Hepatocyte (in vitro differentiated cells): ENCODE measurements around the gene PTPN14. TPM values are rescaled to one million over a fixed set of nuclear protein-coding genes. Genes with fewer than 3 reads are reported as not detected.

ENCODE experiments used
- DNase-seq: peaks from one replicate; pipeline ENCODE4 v3.0.0-alpha.2; 2016; ENCODE audit warnings: low spot score
- H2AFZ ChIP-seq: fragments of 200-600 bp; sonication (generic); 2 replicates; pipeline ENCODE4 v1.6.0; 2016; ENCODE audit warnings: antibody characterized with exemption, mild to moderate bottlenecking
- H3K27ac ChIP-seq: fragments of 200-600 bp; sonication (generic); 2 replicates; pipeline ENCODE4 v1.5.1; 2016; ENCODE audit warnings: mild to moderate bottlenecking
- H3K27me3 ChIP-seq: fragments of 200-600 bp; sonication (generic); 2 replicates; pipeline ENCODE4 v1.6.1; 2016
- H3K36me3 ChIP-seq: fragments of 200-600 bp; sonication (generic); replicated peaks from 2 replicates; pipeline ENCODE4 v1.5.1; 2016; ENCODE audit warnings: low read depth; ENCODE audit not compliant: insufficient read depth
- H3K4me1 ChIP-seq: fragments of 200-600 bp; sonication (generic); 2 replicates; pipeline ENCODE4 v1.5.1; 2016; ENCODE audit warnings: mild to moderate bottlenecking, moderate library complexity; ENCODE audit not compliant: insufficient read depth
- H3K4me2 ChIP-seq: fragments of 200-600 bp; sonication (generic); 2 replicates; pipeline ENCODE4 v1.6.0; 2016
- H3K4me3 ChIP-seq: fragments of 200-600 bp; sonication (generic); 2 replicates; pipeline ENCODE4 v1.5.1; 2016; ENCODE audit warnings: mild to moderate bottlenecking
- H3K79me2 ChIP-seq: fragments of 200-600 bp; sonication (generic); 2 replicates; pipeline ENCODE4 v1.6.0; 2017; ENCODE audit warnings: mild to moderate bottlenecking
- H3K9me2 ChIP-seq: fragments of 200-600 bp; sonication (generic); replicated peaks from 2 replicates; pipeline ENCODE4 v1.6.0; 2017; ENCODE audit warnings: mild to moderate bottlenecking; ENCODE audit not compliant: insufficient read depth
- H3K9me3 ChIP-seq: fragments of 200-600 bp; sonication (generic); 2 replicates; pipeline ENCODE4 v1.5.1; 2016; ENCODE audit warnings: low read depth, mild to moderate bottlenecking
- H4K20me1 ChIP-seq: fragments of 200-600 bp; sonication (generic); 2 replicates; pipeline ENCODE4 v1.6.0; 2016; ENCODE audit warnings: mild to moderate bottlenecking; ENCODE audit not compliant: insufficient read depth, poor library complexity, severe bottlenecking
- CTCF ChIP-seq: fragments of 200-600 bp; sonication (generic); IDR thresholded peaks from 2 replicates; pipeline ENCODE4 v1.5.1; 2016; ENCODE audit warnings: antibody characterized with exemption, mild to moderate bottlenecking; ENCODE audit not compliant: poor library complexity
- EZH2 ChIP-seq: fragments of 200-600 bp; sonication (generic); IDR thresholded peaks from 2 replicates; pipeline ENCODE4 v1.6.1; 2016; ENCODE audit warnings: antibody characterized with exemption, mild to moderate bottlenecking, borderline replicate concordance
- EZH2phosphoT487 ChIP-seq: fragments of 200-600 bp; sonication (generic); IDR thresholded peaks from one replicate; pipeline ENCODE4 v1.6.1; 2018; ENCODE audit warnings: antibody characterized with exemption, mild to moderate bottlenecking, low read depth, moderate library complexity; ENCODE audit not compliant: unreplicated experiment, severe bottlenecking
- WGBS: methylation state at CpG from one replicate; pipeline ENCODE4 v1.1.6; 2016; ENCODE audit warnings: low lambda C conversion rate; ENCODE audit errors: missing lambda C conversion rate; 5-methylcytosine and 5-hydroxymethylcytosine counted together
- polyA plus RNA-seq: library from polyadenylated mRNA; unstranded; fragments of >200 nt; fragmentation: Nextera tagmentation; extraction: Ambion mirVana; gene quantifications from 2 replicates; pipeline ENCODE4 v1.2.1, GENCODE V29; 2016
- total RNA-seq: library from RNA; depleted of rRNA; stranded (reverse); fragments of >200 nt; gene quantifications from 2 replicates; pipeline ENCODE4 v1.2.3, GENCODE V29; 2014

Gene PTPN14
- total and polyA plus RNA-seq, 2 experiments from 2014 or later, result 9.5 to 21.7 TPM

GRCh38 chr1:214471458-214471857 is 79.9 kb downstream of the PTPN14 start:
- Histone ChIP-seq H3K4me2 (no peak overlapping the region), H3K4me1 (peaks cover 49% of the 10 kb centered on the region), H3K9me3 (no peaks in the 10 kb centered on the region), H3K27me3 (no peaks in the 10 kb centered on the region), H3K27ac (peak overlapping the region; percentile 86), H3K9me2 (no peaks in the 10 kb centered on the region), H3K36me3 (no peaks in the 10 kb centered on the region), H2AFZ (no peak overlapping the region), H3K4me3 (no peak overlapping the region), H4K20me1 (no peaks in the 10 kb centered on the region), H3K79me2 (peaks cover 84% of the 10 kb centered on the region)
- 90% methylated on average over 2 of the region's 2 CpGs for WGBS
- no peak for DNase-seq
- no peak for TF ChIP-seq EZH2
- no peak for TF ChIP-seq EZH2phosphoT487
- no peak for TF ChIP-seq CTCF

- H4K20me1 ChIP-seq, result peaks cover 4% of the 10 kb centered on the region
- no peaks in the 10 kb centered on the region for H3K9me2 ChIP-seq
- H3K27ac ChIP-seq, result no peak overlapping the region
- no peak overlapping the region for H3K4me3 ChIP-seq
- H3K4me1 ChIP-seq, result peaks cover 47% of the 10 kb centered on the region
- peaks cover 85% of the 10 kb centered on the region for H3K79me2 ChIP-seq
- no peaks in the 10 kb centered on the region for H3K36me3 ChIP-seq
- H3K9me3 ChIP-seq, result no peaks in the 10 kb centered on the region
- DNase-seq, result no peak
- no peaks in the 10 kb centered on the region for H3K27me3 ChIP-seq
- no peak overlapping the region for H2AFZ ChIP-seq
- no peak for TF ChIP-seq EZH2
- no peak for TF ChIP-seq EZH2phosphoT487
- TF ChIP-seq CTCF, result no peak
- H3K4me2 ChIP-seq, result no peak overlapping the region
- WGBS, result 96% methylated on average over 3 of the region's 3 CpGs
These were observed 81.3 kb downstream of the PTPN14 start for GRCh38 chr1:214470132-214470531.

DNA sequence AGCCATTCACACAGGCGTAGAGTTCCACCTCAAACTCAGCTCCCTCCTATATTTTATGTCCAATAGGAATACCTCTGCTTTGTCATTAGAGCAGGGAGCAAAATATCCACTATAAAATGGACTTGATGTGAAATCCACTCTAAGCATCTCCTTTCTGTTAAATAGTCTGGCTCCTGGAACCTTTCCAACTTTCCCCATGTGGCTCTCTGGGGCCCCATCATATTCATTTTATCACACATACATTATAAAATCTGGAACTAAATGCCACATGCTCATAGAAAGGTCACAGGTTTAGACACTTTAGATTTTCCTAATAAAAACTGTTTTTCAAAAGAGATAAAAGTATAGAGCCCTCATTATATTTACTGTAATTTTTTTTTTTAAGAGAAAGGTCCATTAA is 82.1 kb downstream of the PTPN14 start:
- Histone ChIP-seq H3K9me2 (no peaks in the 10 kb centered on the region), H3K79me2 (peaks cover 85% of the 10 kb centered on the region), H3K36me3 (no peaks in the 10 kb centered on the region), H4K20me1 (peaks cover 4% of the 10 kb centered on the region), H3K27me3 (no peaks in the 10 kb centered on the region), H3K27ac (no peak overlapping the region), H3K4me1 (peaks cover 39% of the 10 kb centered on the region), H3K9me3 (no peaks in the 10 kb centered on the region), H3K4me2 (no peak overlapping the region), H2AFZ (no peak overlapping the region), H3K4me3 (no peak overlapping the region)
- DNase-seq, result no peak
- no peak for TF ChIP-seq EZH2phosphoT487
- TF ChIP-seq CTCF, result no peak
- WGBS, result 91% methylated on average over 1 of the region's 1 CpG

- DNase-seq, result no peak
- H4K20me1 ChIP-seq, result peaks cover 4% of the 10 kb centered on the region
- no peak overlapping the region for H2AFZ ChIP-seq
- H3K36me3 ChIP-seq, result no peaks in the 10 kb centered on the region
- peak overlapping the region; percentile 55 for H3K4me2 ChIP-seq
- TF ChIP-seq EZH2phosphoT487, result no peak
- no peak for TF ChIP-seq EZH2
- no peak for TF ChIP-seq CTCF
- peaks cover 19% of the 10 kb centered on the region for H3K4me1 ChIP-seq
- WGBS, result 58% methylated on average over 1 of the region's 1 CpG
- H3K79me2 ChIP-seq, result peaks cover 80% of the 10 kb centered on the region
- H3K27me3 ChIP-seq, result no peaks in the 10 kb centered on the region
- no peak overlapping the region for H3K4me3 ChIP-seq
- no peaks in the 10 kb centered on the region for H3K9me3 ChIP-seq
- H3K27ac ChIP-seq, result peak overlapping the region; percentile 60
- H3K9me2 ChIP-seq, result no peaks in the 10 kb centered on the region
These were observed 84.3 kb downstream of the PTPN14 start for GRCh38 chr1:214467078-214467585.
